Activated naive CD4-positive, alpha-beta T cell treated with anti-CD3 and anti-CD28 coated beads for 36 hours (primary cell): Measurements from ENCODE around the gene SCARF1. TPM values are rescaled to one million over a fixed set of nuclear protein-coding genes. Genes with fewer than 3 reads are reported as not detected.
"Not testable (repeated sequence)": the region's sequence is repeated elsewhere in the genome, so short reads cannot be mapped to it uniquely, and the experiment has no call there.

ENCODE experiments used
- CTCF ChIA-PET: fragments of 350-600 bp; sonication (Branson Sonifier 250); formaldehyde crosslinking; loops from one replicate; lab custom pipeline; 2021; ENCODE audit warnings: antibody characterized with exemption; lab: Charles Lee
- DNase-seq: peaks from one replicate; pipeline ENCODE4 v3.0.0-alpha.2; 2020
- H3K27ac Mint-ChIP-seq: one replicate; pipeline ENCODE4 v1.8.0; 2021; ENCODE audit warnings: mild to moderate bottlenecking, mixed read lengths
- H3K27me3 Mint-ChIP-seq: one replicate; pipeline ENCODE4 v1.8.0; 2021; ENCODE audit warnings: low read depth, mixed read lengths
- H3K36me3 Mint-ChIP-seq: one replicate; pipeline ENCODE4 v1.8.0; 2021; ENCODE audit warnings: low read depth, mixed read lengths
- H3K4me1 Mint-ChIP-seq: one replicate; pipeline ENCODE4 v1.8.0; 2021; ENCODE audit warnings: low read depth, mixed read lengths
- H3K4me3 Mint-ChIP-seq: one replicate; pipeline ENCODE4 v1.8.0; 2021; ENCODE audit warnings: mild to moderate bottlenecking, moderate library complexity, mixed read lengths
- H3K9me3 Mint-ChIP-seq: one replicate; pipeline ENCODE4 v1.8.0; 2021; ENCODE audit warnings: mixed read lengths
- intact Hi-C: fragments of 100-400 bp; cut with micrococcal nuclease; formaldehyde crosslinking; loops from one replicate; pipeline ENCODE4 v1.15.1; 2023
- total RNA-seq, 2 experiments: library from RNA; stranded (reverse); gene quantifications; one replicate each; pipeline ENCODE4 v1.2.3, GENCODE V29; 2021

SCARF1 gene
- total RNA-seq, 2 experiments from 2014 or later: 0.43 to 0.57 TPM

DNA sequence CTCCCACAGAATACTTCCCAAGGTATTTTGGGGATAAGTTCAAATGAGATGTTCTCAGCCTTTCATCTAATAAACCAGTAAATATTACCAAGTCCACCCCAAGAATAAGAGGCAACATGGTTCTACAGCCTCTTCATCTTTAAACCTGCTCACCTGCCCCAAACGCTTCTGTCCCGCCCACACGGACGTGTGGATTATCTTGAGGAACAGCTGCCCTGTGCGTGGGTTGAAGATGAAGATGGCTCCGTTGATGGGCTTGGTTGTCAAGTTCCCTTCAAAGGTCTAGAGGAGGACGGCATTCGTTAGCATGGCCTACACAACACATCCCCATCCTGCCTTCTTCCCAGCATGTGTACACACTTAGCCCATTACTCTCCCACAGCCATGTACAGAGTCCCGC is 12.6 kb upstream of the SCARF1 start:
- H3K4me3 Mint-ChIP-seq: no peak overlapping the region
- no peak for DNase-seq
- H3K36me3 Mint-ChIP-seq: peaks cover 73% of the 10 kb centered on the region
- intact Hi-C loops: no loop called here
- H3K4me1 Mint-ChIP-seq: no peaks in the 10 kb centered on the region
- H3K9me3 Mint-ChIP-seq: no peaks in the 10 kb centered on the region
- no peak overlapping the region for H3K27ac Mint-ChIP-seq
- CTCF ChIA-PET: no interaction called here
- H3K27me3 Mint-ChIP-seq: no peaks in the 10 kb centered on the region

DNA sequence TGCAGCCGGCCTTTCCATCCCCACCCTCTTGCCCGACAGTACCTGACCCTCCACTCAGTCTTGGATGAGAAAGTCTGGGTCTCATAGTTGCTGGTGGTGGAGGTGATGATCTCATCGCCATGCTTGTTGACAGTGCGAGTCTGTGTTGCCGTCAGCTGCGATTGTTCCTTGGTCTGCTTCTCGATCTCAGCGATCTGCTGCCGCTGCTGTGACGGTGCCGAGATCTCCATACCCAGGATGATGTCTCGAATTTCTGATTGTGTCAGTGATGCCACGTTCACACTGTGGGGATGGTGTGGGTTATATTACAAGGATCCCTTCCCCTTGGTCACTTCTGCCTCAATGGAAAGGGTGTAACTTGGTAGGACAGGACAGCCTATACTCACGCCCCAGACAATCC is 8.2 kb upstream of the SCARF1 start:
- no peak for DNase-seq
- Mint-ChIP-seq H3K4me1 (peaks cover 12% of the 10 kb centered on the region), H3K27ac (no peak overlapping the region), H3K27me3 (no peaks in the 10 kb centered on the region), H3K36me3 (peaks cover 56% of the 10 kb centered on the region), H3K9me3 (no peaks in the 10 kb centered on the region), H3K4me3 (no peak overlapping the region)
- CTCF ChIA-PET: interaction anchor here (0.6 to 2.1 kb wide), 2 partner anchors 15 to 882 kb away, joined by 5 to 7 read pairs; no protein-coding TSS in a partner anchor
- intact Hi-C loops: no loop called here

DNA sequence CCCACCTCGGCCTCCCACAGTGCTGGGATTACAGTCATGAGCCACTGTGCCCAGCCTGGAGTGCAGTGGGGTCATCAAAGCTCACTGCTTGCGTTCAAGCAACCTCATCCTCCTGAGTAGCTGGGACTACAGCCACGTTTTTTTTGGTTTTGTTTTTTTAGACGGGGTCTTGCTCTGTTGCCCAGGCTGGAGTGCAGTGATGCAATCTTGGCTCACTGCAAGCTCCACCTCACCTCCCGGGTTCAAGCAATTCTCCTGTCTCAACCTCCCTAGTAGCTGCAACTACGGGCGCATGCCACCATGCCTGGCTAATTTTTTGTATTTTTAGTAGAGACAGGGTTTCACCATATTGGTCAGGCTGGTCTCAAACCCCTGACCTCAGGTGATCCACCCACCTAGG is 7.3 kb upstream of the SCARF1 start:
- peaks cover 47% of the 10 kb centered on the region for H3K36me3 Mint-ChIP-seq
- H3K27ac Mint-ChIP-seq, DNase-seq, H3K9me3 Mint-ChIP-seq, intact Hi-C loops, H3K27me3 Mint-ChIP-seq, H3K4me3 Mint-ChIP-seq: not testable (repeated sequence)
- peaks cover 16% of the 10 kb centered on the region for H3K4me1 Mint-ChIP-seq
- CTCF ChIA-PET: interaction anchor here (0.6 to 1.3 kb wide), 5 partner anchors 12 to 587 kb away, joined by 3 to 4 read pairs (median 3); no protein-coding TSS in a partner anchor

DNA sequence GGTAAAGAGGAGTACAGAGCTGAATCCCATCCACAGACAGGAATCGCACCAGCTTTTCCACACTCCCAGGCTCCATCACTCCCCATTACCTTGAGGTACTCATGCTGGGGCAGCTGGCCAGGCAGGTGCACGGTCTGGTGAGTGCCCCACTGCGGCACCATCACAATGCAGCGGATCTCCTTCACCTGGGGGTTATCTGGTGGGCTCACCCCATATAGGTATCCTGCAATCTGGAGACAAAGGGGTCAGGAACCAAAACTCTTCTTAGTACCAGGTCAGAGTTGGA is 6.0 kb upstream of the SCARF1 start:
- H3K4me3 Mint-ChIP-seq: no peak overlapping the region
- H3K9me3 Mint-ChIP-seq: no peaks in the 10 kb centered on the region
- H3K27ac Mint-ChIP-seq: no peak overlapping the region
- H3K4me1 Mint-ChIP-seq: peaks cover 21% of the 10 kb centered on the region
- CTCF ChIA-PET: interaction anchor here (1.3 kb wide), 1 partner anchor 15 kb away, joined by 3 read pairs; no protein-coding TSS in a partner anchor
- DNase-seq: no peak
- peaks cover 40% of the 10 kb centered on the region for H3K36me3 Mint-ChIP-seq
- intact Hi-C loops: no loop called here
- no peaks in the 10 kb centered on the region for H3K27me3 Mint-ChIP-seq

DNA sequence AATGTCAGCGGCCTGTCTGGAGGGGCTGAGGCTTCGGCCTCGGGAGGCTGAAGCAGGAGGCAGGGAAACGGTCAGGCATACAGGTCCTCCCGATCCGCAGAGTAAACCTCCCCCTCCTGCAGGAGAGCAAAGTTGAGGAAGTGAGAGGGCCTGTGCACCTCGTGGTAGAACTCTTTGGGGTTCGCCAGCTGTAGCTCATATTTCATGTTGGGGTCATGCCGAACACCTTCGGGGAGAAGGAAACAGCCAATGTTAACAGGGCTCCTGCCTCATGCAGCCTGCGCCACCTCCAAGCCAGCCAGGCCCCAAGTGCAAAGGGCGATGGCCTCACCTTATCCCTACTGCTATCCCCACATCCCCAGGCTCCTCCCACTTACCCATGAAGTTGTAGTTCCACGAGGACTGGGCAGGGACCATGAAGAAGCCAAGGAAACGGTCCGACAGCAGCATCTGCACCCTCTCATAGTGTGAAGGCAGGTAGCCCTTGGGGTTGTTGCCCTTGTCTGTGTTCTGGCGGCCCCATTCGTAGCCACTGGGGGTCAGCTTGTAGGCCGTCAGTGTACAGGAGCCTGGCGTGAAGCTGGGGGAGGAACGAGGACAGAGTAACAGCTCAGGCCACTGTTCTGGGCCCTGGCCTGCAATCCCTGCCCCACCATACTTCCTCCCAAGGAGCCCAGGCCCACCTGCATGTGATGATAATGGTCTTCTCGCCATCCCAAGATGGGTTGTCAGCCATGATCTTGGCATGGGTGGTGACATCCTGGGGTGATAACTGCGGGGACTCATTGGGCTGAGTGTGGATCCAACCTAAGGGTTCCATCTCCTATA is 5.4 kb upstream of the SCARF1 start:
- no peak for DNase-seq
- H3K36me3 Mint-ChIP-seq: peaks cover 34% of the 10 kb centered on the region

DNA sequence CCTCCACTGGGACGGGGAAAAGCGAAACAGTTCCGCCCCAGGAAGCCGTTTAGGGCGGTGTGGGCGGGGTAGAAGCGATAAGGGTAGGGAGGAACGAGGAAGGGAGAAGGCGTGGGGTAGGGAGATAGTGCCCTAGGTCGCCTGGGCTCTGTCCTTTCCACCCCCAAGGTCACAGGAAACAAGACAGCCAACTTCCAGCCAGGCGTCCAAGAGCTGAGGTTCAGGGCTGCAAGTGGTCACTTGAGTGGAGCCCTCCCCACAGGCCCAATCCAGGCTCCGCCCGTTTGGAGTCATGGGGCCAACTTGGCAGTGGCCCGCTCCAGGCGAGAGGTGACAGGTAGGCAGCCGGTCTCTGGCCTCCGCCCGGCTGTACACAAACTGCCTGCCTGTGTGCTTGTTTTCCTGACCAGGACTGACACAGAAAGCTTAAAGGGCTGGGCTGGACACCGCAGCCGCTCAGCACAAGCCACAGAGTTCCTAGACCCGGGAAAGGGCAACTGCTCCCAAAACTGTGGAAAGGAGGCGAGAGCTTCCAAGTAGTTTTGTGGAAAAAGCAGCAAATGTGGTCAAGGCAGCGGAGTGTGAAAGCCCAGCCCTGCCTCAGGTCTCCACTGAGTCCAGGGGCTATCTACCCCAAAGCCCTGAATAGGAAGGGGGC is 4.4 kb upstream of the SCARF1 start, which contains the start of gene RILP:
Gene RILP (minus strand): TSS at position 23 of the 658 bp plus-strand sequence. CDS start 62 bp downstream, outside the sequence.
- Mint-ChIP-seq H3K27ac (no peak within 1 kb of the TSS), H3K36me3 (peaks cover 29% of the 10 kb centered on the region)
- CTCF ChIA-PET: interaction anchor here (0.6 to 2.9 kb wide), 8 partner anchors 18 to 269 kb away, joined by 3 to 13 read pairs (median 3); partner anchors contain the start of gene PRPF8

More for the DNA sequence above, 5.4 kb upstream of the SCARF1 start:
- H3K27me3 Mint-ChIP-seq: no peaks in the 10 kb centered on the region
- no peaks in the 10 kb centered on the region for H3K9me3 Mint-ChIP-seq
- CTCF ChIA-PET: no interaction called here
- H3K4me3 Mint-ChIP-seq: no peak overlapping the region
- H3K27ac Mint-ChIP-seq: no peak overlapping the region
- peaks cover 22% of the 10 kb centered on the region for H3K4me1 Mint-ChIP-seq
- intact Hi-C loops: no loop called here

DNA sequence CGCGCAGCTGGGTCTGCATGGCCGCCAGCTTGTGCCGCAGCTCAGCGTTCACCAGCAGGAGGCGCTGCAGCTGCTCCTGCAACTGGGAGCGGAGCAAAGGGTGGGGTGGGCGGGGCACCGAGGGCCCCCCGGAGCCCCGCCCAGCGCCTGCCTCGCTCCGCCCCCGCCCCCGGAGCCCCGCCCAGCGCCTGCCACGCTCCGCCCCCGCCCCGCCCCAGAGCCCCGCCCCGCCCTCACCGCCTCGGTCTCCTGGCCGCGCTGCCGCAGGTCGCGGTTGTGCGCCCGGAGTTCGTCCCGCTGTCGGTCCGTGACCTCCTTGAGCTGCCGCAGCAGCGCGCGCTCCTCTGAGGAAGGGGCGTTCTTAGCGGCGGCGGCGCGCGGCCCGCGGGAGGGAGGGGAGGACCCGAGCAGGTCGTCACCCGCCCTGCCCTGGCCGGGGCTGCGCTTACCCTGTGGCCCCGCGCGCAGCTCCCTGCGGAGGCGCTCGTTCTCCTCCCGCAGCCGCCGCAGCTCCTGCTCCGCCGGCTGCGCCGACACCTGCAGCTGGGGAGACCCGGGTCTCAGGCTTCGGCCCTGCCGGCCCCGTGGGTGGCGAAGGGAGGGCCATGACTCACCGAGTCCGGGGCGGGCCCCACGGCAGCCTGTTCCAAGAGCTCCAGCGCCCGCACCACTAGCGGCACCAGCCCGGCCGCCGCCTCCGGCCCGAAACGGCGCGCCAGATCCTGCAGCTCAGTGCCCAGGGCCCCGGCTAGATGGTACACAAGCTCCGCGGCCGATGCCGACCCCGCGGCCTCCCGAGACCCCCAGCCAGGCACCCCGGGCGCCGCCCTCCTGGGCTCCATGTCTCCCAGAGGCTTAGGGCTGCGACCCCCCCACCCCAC is 3.7 kb upstream of the SCARF1 start:
- intact Hi-C loops: loop anchor here (1.0 to 5.0 kb wide), 4 partner anchors 35 to 178 kb away; partner anchors contain the start of genes PITPNA, PRPF8 and SMYD4
- Mint-ChIP-seq H3K27me3 (no peaks in the 10 kb centered on the region), H3K27ac (no peak overlapping the region), H3K4me3 (peak overlapping the region; percentile 62), H3K36me3 (peaks cover 26% of the 10 kb centered on the region), H3K9me3 (no peaks in the 10 kb centered on the region), H3K4me1 (peaks cover 40% of the 10 kb centered on the region)
- CTCF ChIA-PET: interaction anchor here (0.5 to 2.9 kb wide), 15 partner anchors 10 to 270 kb away, joined by 3 to 13 read pairs (median 3); partner anchors contain the start of gene PRPF8
- DNase-seq: peak; percentile 94

More for the DNA sequence above, 4.4 kb upstream of the SCARF1 start, which contains the start of gene RILP:
- no peak for DNase-seq
- H3K4me1 Mint-ChIP-seq: peaks cover 32% of the 10 kb centered on the region
- H3K9me3 Mint-ChIP-seq: no peaks in the 10 kb centered on the region
- peak within 1 kb of the TSS; percentile 62 for H3K4me3 Mint-ChIP-seq
- H3K27me3 Mint-ChIP-seq: no peaks in the 10 kb centered on the region
- intact Hi-C loops: loop anchor here (1.0 to 5.0 kb wide), 4 partner anchors 34 to 177 kb away; partner anchors contain the start of genes PITPNA, PRPF8 and SMYD4

DNA sequence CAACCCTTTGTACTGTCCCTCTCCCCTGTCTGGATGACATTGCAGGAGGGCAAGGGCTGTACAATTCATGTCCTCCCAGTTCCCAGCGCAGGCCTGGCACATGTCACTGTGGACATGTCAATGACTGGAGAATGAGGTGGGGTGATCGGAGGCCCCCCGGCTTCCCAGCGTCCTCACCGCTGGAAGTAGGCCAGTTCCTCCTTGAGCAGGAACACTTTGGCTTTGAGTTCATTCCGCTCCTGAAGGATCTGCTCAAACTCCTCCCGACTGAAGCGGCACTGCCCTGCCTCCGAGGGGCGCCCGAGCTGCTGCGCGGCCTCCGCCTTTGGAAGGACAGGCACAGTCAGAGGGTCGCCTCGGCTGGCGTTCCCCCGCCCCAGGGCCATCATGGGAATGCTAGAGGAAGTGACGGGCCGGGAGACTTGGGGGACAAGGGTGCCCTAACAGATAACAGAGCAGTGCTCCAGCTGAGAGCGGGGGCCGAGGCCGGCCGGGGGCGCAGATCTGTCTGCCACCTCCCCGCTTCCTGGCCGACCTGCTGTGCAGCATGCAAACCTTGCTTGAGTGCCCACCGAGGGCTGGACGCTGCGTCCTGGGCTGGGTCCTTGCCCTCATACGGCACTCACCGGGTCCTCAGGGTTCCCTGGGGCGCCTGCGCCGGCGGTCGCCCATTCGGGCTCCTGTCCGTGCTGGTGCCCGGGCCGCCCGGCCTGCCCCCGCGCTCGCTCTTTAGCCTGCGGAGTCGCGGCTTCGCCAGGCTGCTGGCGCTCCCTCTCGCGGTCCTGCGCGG is 2.8 kb upstream of the SCARF1 start:
- H3K27me3 Mint-ChIP-seq: no peaks in the 10 kb centered on the region
- no peaks in the 10 kb centered on the region for H3K9me3 Mint-ChIP-seq
- CTCF ChIA-PET: interaction anchor here (0.5 to 2.9 kb wide), 13 partner anchors 10 to 194 kb away, joined by 3 to 13 read pairs (median 3); no protein-coding TSS in a partner anchor
- peak overlapping the region; percentile 62 for H3K4me3 Mint-ChIP-seq
- DNase-seq: no peak
- no peak overlapping the region for H3K27ac Mint-ChIP-seq
- intact Hi-C loops: loop anchor here (2.0 to 5.0 kb wide), 2 partner anchors 86 to 179 kb away; partner anchors contain the start of genes PITPNA and SMYD4
- H3K36me3 Mint-ChIP-seq: peaks cover 18% of the 10 kb centered on the region
- H3K4me1 Mint-ChIP-seq: peaks cover 43% of the 10 kb centered on the region

DNA sequence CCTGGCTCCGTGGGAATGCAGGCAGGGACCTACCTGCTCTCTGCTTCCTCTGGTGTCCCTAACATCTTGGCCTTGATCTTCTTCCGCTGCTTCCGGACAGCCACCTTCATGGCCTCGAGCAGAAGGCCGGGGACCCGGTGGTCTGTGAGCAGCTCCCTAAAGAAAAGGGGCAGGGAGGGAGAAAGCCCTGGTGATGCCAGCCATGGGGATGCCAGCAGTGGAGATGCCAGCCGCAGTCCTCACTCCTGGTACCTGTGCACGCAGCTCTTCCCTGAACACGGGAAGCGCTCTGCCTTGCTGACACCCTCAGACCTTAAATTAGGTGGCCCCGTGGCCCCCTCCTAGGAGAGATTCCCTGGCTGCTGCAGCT is 2.3 kb upstream of the SCARF1 start:
- intact Hi-C loops: loop anchor here (2.0 to 5.0 kb wide), 2 partner anchors 85 to 180 kb away; partner anchors contain the start of genes PITPNA and SMYD4
- no peaks in the 10 kb centered on the region for H3K27me3 Mint-ChIP-seq
- no peak overlapping the region for H3K4me3 Mint-ChIP-seq
- peaks cover 43% of the 10 kb centered on the region for H3K4me1 Mint-ChIP-seq
- H3K27ac Mint-ChIP-seq: no peak overlapping the region
- CTCF ChIA-PET: interaction anchor here (0.9 to 2.9 kb wide), 7 partner anchors 9 to 74 kb away, joined by 3 to 13 read pairs (median 4); no protein-coding TSS in a partner anchor
- peaks cover 12% of the 10 kb centered on the region for H3K36me3 Mint-ChIP-seq
- DNase-seq: no peak
- no peaks in the 10 kb centered on the region for H3K9me3 Mint-ChIP-seq

DNA sequence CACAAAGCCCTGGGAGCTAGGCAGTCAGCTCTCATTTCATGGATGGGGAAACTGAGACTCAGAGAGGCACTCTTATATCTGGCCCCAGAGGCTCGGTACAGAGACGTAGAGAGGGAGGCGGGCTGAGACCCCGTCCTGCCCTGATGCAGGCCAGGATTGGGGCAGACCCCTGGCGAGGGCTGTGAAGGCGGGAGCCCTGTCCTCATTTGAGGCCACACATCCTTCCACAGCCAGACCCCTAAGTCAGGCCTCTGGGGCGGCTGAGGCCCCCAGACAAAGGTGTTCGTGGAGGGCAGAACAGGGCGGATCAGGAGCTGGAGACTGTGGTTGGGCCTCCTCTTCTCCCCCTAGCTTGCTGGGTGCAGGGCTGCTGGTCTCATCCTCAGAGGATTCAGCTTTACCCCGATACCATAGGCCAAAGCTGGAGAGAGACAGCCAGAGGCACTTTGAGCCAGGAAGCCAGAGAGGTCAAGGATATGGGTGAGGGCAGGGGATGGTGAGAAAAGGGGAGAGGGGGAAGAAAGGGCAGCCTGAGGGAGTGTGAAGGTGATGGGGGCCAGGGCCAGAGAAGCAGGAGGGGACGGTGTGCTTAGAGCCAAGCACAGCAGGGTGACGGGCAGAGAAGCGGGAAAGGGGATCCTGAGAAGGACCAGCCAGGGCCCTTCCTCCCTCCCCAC is 805 bp upstream of the SCARF1 start:
- intact Hi-C loops: loop anchor here (5.0 kb wide), 1 partner anchor 181 kb away; the partner anchor contains the start of gene SMYD4
- H3K27me3 Mint-ChIP-seq: no peaks in the 10 kb centered on the region
- no peak overlapping the region for H3K27ac Mint-ChIP-seq
- H3K36me3 Mint-ChIP-seq: peaks cover 5% of the 10 kb centered on the region
- no peak for DNase-seq
- H3K4me3 Mint-ChIP-seq: no peak overlapping the region
- CTCF ChIA-PET: interaction anchor here (0.6 to 1.9 kb wide), 2 partner anchors 13 to 72 kb away, joined by 3 to 8 read pairs; no protein-coding TSS in a partner anchor
- H3K9me3 Mint-ChIP-seq: no peaks in the 10 kb centered on the region
- peaks cover 41% of the 10 kb centered on the region for H3K4me1 Mint-ChIP-seq
